Measurements from ENCODE around the gene MBD6. TPM values are rescaled to one million over a fixed set of nuclear protein-coding genes. Genes with fewer than 3 reads are reported as not detected.

MBD6 gene
- 2.7 and 9.2 TPM in 2 replicates for total RNA-seq

GRCh38 chr12:57522011-57522886 is at the start of gene MBD6:
Gene MBD6, plus strand, starts transcription at chr12:57522824. Its CDS starts 1,480 bp downstream, at chr12:57524304.

GRCh38 chr12:57479376-57480115 is 43.1 kb upstream of the MBD6 start, which contains the start of gene ARHGAP9:
Gene ARHGAP9, minus strand, starts transcription at chr12:57479866. Its CDS starts 460 bp downstream, at chr12:57479406.

GRCh38 chr12:57487597-57488401 is 34.8 kb upstream of the MBD6 start, which contains the start of gene MARS1:
Gene MARS1, plus strand, starts transcription at chr12:57488068. Its CDS starts 23 bp downstream, at chr12:57488091.

GRCh38 chr12:57520053-57520818 is 2.4 kb upstream of the MBD6 start, which contains the start of gene DDIT3:
Gene DDIT3, minus strand, starts transcription at chr12:57520514. Its CDS starts 3,108 bp downstream, at chr12:57517406.

GRCh38 chr12:57546438-57547287 is 24.0 kb downstream of the MBD6 start, which contains the start of gene DCTN2:
Gene DCTN2, minus strand, starts transcription at chr12:57547192. Its CDS starts 129 bp downstream, at chr12:57547063.

GRCh38 chr12:57549909-57550640 is 27.5 kb downstream of the MBD6 start, which contains the start of gene KIF5A:
Gene KIF5A, plus strand, starts transcription at chr12:57550044. Its CDS starts 228 bp downstream, at chr12:57550272.

Small RNA genes within 50 kb of the gene (small RNA-seq; reads per million reads assigned to genes)
- not detected for gene MIR616

Other genes starting within 250 kb of the MBD6 start
- 21.6 and 21.7 TPM in 2 replicates for gene R3HDM2, start 91.8 kb upstream of the MBD6 start, total RNA-seq
- not detected in 2 replicates for gene INHBC, start 88.0 kb upstream of the MBD6 start, total RNA-seq
- 0.85 and 1.8 TPM in 2 replicates for gene INHBE, start 67.5 kb upstream of the MBD6 start, total RNA-seq
- gene GLI1, start 63.0 kb upstream of the MBD6 start, total RNA-seq: 0.16 and 0.61 TPM in 2 replicates
- 0.16 and 0.24 TPM in 2 replicates for gene ARHGAP9, start 43.0 kb upstream of the MBD6 start, total RNA-seq
- 138 and 167 TPM in 2 replicates for gene MARS1, start 34.8 kb upstream of the MBD6 start, total RNA-seq
- gene DDIT3, start 2.3 kb upstream of the MBD6 start, total RNA-seq: 43.6 and 50.3 TPM in 2 replicates
- gene DCTN2, start 24.4 kb downstream of the MBD6 start, total RNA-seq: 128 and 140 TPM in 2 replicates
- 1.8 and 2.7 TPM in 2 replicates for gene KIF5A, start 27.2 kb downstream of the MBD6 start, total RNA-seq
- gene PIP4K2C, start 68.4 kb downstream of the MBD6 start, total RNA-seq: 29.4 and 34.1 TPM in 2 replicates
- 19.8 and 21.3 TPM in 2 replicates for gene DTX3, start 82.0 kb downstream of the MBD6 start, total RNA-seq
- 30.8 and 37.0 TPM in 2 replicates for gene ARHGEF25, start 88.6 kb downstream of the MBD6 start, total RNA-seq
- gene B4GALNT1, start 110.4 kb downstream of the MBD6 start, total RNA-seq: 3.8 and 5.7 TPM in 2 replicates
- gene OS9, start 171.3 kb downstream of the MBD6 start, total RNA-seq: 183 and 196 TPM in 2 replicates
- 0.49 and 0.73 TPM in 2 replicates for gene AGAP2, start 215.9 kb downstream of the MBD6 start, total RNA-seq
- 80.3 and 97.1 TPM in 2 replicates for gene TSPAN31, start 222.2 kb downstream of the MBD6 start, total RNA-seq
- gene CDK4, start 229.5 kb downstream of the MBD6 start, total RNA-seq: 140 and 154 TPM in 2 replicates
- gene MARCHF9, start 232.3 kb downstream of the MBD6 start, total RNA-seq: 2.6 and 3.4 TPM in 2 replicates
- 1.2 and 1.9 TPM in 2 replicates for gene CYP27B1, start 244.3 kb downstream of the MBD6 start, total RNA-seq
- 8.0 and 14.0 TPM in 2 replicates for gene METTL1, start 249.3 kb downstream of the MBD6 start, total RNA-seq
- 12.1 and 13.6 TPM in 2 replicates for gene EEF1AKMT3, start 249.8 kb downstream of the MBD6 start, total RNA-seq

Measured in hair follicle dermal papilla cell (primary cell).